HG02678 (cell line): Measurements from ENCODE around the gene AMMECR1L.
"Not testable (repeated sequence)": the region's sequence is repeated elsewhere in the genome, so short reads cannot be mapped to it uniquely, and the experiment has no call there.

Experiments used
- ATAC-seq: cut with Tn5 transposase; IDR thresholded peaks from one replicate; pipeline ENCODE4 v1.9.1; 2021; ENCODE audit warnings: mild to moderate bottlenecking, moderate library complexity; ENCODE audit not compliant: unreplicated experiment

AMMECR1L gene

GRCh38 chr2:127843677-127844076 is 42.1 kb downstream of the AMMECR1L start:
- no peak for ATAC-seq

- ATAC-seq: no peak
Observed at GRCh38 chr2:127841466-127842178, 44.1 kb downstream of the AMMECR1L start.

- ATAC-seq: no peak
Observed at GRCh38 chr2:127840893-127841292, 44.9 kb downstream of the AMMECR1L start.

GRCh38 chr2:127834951-127835350 is 50.8 kb downstream of the AMMECR1L start:
- no peak for ATAC-seq

GRCh38 chr2:127829845-127830246 is 55.9 kb downstream of the AMMECR1L start:
- ATAC-seq: peak; percentile 99

GRCh38 chr2:127826708-127827107 is 59.0 kb downstream of the AMMECR1L start:
- ATAC-seq: not testable (repeated sequence)

GRCh38 chr2:127826047-127826446 is 59.7 kb downstream of the AMMECR1L start:
- ATAC-seq: no peak

GRCh38 chr2:127820080-127820668 is 65.6 kb downstream of the AMMECR1L start:
- ATAC-seq: no peak

GRCh38 chr2:127818794-127819425 is 66.8 kb downstream of the AMMECR1L start:
- ATAC-seq: no peak

GRCh38 chr2:127818241-127818640 is 67.5 kb downstream of the AMMECR1L start:
- no peak for ATAC-seq

- no peak for ATAC-seq
Observed at GRCh38 chr2:127814677-127815076, 71.1 kb downstream of the AMMECR1L start.

GRCh38 chr2:127812441-127812840 is 73.3 kb downstream of the AMMECR1L start:
- ATAC-seq: not testable (repeated sequence)
